Activated T-helper 9 cell treated with anti-CD3 and anti-CD28 coated beads, Interleukin-2, amount 50 U/mL, for 16 hours (primary cell): ENCODE data around the gene DNAH10.

Source experiments
- DNase-seq: peaks from one replicate; pipeline ENCODE4 v3.0.0-alpha.2; 2020; ENCODE audit warnings: low read depth

The DNAH10 gene, protein sequence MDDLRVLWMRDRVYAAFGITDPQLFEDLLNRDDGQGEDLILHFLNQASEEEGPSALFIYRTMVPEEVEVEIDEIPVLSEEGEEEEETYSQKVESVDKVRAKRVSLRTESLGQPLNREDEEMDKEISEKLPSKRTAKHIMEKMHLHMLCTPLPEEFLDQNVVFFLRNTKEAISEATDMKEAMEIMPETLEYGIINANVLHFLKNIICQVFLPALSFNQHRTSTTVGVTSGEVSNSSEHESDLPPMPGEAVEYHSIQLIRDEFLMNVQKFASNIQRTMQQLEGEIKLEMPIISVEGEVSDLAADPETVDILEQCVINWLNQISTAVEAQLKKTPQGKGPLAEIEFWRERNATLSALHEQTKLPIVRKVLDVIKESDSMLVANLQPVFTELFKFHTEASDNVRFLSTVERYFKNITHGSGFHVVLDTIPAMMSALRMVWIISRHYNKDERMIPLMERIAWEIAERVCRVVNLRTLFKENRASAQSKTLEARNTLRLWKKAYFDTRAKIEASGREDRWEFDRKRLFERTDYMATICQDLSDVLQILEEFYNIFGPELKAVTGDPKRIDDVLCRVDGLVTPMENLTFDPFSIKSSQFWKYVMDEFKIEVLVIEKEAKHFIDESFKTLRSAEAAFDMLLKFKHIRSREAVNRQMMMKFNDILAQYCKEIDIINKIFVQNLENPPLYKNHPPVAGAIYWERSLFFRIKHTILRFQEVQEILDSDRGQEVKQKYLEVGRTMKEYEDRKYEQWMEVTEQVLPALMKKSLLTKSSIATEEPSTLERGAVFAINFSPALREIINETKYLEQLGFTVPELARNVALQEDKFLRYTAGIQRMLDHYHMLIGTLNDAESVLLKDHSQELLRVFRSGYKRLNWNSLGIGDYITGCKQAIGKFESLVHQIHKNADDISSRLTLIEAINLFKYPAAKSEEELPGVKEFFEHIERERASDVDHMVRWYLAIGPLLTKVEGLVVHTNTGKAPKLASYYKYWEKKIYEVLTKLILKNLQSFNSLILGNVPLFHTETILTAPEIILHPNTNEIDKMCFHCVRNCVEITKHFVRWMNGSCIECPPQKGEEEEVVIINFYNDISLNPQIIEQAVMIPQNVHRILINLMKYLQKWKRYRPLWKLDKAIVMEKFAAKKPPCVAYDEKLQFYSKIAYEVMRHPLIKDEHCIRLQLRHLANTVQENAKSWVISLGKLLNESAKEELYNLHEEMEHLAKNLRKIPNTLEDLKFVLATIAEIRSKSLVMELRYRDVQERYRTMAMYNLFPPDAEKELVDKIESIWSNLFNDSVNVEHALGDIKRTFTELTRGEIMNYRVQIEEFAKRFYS (N-terminal part only)

DNA sequence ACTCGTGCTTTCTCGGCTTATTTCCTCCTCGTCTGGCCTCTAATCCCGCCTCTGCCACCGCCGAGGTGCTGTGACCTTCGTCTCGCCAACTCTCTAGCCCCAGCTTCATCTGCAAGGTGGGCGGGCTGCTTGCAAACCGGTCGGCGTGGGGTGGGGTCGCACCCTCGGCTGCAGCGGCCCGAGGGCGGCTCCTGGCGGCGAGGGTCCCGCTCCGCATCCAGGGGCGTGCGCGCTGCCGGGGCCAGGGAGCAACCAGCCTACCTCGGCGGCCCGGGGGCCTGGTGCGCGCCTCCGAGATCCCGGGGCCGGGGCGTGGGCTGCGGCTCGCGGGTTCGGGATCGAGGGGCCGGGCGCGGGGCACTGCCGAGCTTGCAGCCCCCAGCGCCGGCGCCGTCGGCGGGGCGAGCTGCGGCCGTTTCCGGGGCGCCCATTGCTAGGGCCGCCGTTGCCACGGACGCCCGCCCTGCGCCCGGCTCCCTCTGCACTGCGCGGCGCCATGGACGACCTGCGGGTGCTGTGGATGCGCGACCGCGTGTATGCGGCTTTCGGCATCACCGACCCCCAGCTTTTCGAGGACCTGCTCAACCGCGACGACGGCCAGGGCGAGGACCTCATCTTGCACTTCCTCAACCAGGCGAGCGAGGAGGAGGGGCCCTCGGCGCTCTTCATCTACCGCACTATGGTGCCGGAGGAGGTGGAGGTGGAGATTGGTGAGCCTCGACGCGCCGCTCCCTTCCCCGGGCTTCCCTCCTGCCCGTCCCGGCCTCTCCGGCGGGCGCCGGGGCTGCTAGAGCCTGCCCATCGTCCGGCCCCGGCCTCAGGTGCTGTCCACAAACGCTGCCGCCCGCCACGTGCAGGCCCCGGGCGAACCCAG is at the start of gene DNAH10:
Gene DNAH10 (plus strand): TSS at position 461 of the 874 bp plus-strand sequence. CDS start 36 bp downstream, at position 497.
- peak; percentile 4 for DNase-seq

DNA sequence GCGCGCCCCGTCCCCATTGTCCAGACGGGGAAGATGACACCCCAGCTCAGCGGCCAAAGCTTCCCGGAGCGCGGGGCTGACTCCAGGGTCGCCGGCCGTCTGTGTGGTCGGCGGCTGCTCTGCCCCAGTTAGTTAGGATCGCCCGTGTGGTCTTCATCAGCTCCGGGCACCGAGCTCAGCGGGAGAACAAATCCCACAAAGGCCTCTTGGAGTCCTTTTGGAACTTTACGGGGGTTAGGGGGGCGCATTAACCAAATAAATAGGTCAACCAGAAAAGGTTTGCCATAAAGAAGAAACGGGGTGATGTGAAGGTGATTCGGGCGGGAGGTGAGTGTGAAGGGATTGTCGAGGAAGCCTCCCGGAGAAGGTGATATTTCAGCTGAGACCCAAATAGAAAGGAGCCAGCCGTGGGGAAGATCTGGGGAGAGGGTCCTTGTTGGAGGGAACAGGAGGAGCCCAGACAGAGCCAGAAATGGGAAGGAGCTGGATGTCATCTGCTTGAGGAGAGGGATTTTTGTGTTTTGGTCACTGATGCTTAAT is 49.3 kb upstream of the DNAH10 start:
- no peak for DNase-seq

DNA sequence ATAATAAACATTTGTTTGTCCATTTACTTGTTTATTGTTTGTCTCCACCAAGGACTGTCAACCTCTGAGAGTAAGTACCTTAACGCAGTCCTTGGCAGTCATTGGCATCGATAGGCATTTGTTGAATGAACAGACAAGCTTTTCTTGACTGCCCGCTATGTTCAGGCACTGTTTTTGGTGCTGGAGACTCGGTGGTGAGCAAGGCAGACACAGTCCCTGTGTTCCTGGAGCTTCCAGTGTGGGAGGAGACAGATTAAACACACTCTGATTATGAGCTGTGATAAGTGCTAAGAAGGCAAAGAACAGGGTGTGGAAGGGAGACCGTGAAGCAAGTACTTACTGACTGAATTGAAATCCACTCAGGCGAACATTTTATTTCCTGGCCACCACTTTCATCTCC is 48.7 kb upstream of the DNAH10 start:
- no peak for DNase-seq

DNA sequence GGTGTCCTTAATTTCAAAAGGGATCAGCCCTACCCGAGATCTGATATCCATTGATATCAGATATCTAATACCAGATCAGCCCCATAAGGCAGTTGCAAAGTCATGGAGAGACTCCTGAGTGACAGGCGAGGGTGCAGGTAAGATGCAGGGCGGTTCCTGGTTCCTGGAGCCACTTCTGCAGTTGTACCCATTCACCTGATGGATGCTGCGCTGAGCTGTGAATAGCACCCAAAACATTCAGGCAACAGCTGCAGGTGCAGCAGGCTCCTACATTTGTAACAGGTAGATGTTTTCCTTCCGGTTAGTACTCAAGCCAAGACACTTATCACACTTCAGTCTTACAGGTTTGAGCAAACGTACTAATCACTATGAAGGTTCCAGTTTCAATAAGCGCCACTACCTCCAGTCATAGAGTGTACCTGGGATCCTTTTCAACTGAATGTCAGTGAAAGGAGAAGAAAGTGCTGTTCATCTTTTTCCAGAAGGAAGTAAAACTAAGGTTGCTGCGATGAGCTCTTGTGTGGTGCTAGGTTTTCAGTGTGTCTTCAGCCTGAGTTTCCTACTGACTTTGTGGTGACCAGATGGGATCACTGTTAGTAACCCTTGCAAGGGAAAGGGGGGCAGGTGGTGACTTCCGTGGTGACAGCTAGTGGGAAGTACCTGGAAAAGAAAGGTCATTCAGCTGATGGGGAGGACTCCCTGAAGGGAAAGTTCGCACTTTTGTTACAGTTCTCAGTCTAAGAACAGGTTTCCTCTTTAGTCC is 48.1 kb upstream of the DNAH10 start:
- DNase-seq = no peak

DNA sequence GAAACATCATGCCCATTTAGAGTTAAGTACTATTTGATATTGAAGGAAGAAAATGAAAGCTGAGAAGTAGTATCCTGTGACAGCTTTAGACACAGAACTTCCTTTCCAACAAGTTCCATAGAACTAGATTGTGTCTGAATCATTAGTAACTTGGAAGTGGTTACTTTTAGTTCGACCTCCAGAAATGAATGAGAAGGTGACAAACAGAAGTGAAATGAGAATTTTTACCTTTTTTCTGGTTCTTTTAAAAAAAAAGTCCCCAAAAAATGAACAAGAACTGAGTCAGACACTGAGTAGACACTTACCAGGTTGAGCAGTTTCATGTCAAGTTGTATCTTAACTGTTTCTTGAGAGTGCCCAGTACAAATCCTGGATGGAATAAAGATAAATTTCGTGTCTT is 46.9 kb upstream of the DNAH10 start:
- no peak for DNase-seq

DNA sequence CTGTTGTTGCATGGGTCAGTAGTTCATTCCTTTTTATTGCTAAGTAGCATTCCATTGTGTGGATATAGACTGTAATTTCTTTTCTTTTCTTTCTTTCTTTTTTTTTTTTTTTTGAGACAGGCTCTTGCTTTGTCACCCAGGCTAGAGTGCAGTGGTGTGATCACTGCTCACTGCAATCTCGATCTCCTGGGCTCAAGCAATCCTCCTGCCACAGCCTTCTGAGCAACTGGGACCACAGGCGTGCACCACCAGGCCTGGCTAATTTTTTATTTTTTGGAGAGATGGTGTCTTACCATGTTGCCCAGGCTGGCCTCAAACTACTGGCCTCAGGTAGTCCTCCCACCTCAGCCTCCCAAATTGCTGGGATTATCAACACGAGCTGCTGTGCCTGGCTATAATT is 44.8 kb upstream of the DNAH10 start:
- no peak for DNase-seq

DNA sequence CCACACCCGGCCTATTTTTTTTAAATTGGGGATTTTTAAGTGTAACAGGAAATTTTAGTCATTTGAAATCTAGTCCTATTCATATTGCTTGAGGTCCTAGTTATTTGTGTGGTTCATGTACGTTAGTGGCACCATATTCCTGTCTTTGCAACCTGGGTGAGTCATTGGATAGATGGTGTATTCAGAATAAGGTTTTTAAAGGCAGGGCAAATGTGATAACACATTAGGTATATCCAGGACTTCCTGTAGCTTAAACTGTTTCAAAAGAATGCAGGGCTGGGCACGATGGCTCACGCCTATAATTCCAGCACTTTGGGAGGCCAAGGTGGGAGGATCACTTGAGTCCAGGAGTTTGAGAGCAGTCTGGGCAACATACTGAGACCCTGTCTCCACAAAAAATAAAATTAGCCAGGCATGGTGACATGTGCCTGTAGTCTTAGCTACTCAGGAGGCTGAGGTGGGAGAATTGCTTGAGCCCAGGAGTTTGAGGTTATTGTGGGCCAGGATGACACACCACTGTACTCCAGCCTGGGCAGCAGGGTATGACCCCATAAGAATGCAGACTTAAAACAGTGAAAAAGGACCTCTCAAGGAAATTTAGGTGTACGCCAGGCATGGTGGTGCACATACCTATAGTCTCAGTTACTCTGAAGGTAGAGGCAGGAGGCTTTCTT is 41.8 kb upstream of the DNAH10 start:
- no peak for DNase-seq

DNA sequence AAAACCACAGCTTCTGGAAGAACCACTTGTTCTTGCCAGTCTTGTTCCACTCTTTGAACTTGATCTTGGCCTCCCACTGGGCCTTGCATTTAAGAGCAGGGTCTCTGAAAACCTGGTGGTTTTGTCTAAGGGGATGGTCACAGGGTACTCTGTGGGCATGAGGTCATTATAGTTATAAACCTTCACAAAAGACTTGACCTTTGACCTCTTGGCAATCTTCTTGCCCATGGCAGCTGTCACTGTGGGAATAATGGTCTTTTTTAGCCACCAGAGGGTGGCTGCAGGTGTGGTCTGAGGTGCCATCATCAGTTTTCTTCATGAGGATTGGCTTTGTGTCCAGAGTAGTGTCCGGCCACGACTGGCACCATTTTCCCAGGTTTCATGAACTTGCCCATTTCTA is 40.9 kb upstream of the DNAH10 start:
- no peak for DNase-seq

DNA sequence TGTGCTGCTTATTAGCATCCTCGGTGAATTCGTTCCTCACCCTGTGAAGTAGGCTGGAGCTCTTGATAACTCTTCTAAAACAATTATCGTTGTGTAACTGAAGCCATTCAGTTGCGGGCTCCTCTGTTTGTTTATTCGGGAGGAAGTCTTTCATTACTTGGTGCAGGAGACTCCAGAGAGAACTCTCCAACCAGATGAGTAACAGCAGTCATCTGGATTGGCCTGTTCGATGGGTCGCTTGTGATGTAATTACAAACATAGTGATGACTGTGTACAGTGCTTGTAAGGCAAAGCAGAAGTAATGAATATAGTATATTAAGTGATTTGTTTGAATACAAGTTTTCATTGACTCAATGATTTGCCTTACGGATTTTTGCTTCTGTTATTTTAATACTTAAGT is 39.1 kb upstream of the DNAH10 start:
- DNase-seq = no peak

DNA sequence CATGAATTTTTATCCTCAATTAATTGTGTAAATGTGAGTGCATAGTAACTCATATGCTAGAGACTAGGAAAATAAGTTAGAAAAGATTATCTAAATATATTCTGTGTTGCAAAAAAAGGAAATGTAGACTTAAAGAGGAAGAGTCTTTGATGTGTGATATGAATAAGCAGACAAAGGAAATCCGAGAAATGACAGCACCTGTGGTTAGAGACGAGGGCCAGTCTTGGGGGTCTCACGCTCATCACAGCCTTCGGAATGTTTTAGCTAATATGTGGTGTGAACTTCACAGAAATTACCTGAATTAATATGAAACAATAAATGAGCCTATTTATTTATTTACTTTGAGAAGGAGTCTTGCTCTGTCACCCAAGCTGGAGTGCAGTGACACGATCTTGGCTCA is 38.3 kb upstream of the DNAH10 start:
- DNase-seq = no peak

DNA sequence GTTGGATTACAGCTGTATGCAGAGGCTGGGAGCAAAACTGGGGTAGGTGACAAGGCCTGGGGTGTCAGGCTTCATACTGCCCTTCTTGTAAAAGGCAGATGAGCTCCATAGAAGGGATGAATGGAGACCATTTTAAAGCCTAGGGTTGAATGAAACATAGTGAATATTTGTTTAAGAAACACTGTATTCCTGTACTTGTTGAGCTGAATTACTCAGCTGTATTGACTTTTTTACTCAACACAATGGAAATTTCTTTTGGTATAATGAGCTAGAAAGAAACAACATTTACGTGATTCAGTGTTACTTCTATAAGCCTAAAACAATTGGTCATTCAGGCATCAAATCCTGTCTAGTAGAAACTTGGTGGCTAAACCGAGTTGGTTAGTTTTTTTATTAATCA is 35.9 kb upstream of the DNAH10 start:
- DNase-seq = no peak

DNA sequence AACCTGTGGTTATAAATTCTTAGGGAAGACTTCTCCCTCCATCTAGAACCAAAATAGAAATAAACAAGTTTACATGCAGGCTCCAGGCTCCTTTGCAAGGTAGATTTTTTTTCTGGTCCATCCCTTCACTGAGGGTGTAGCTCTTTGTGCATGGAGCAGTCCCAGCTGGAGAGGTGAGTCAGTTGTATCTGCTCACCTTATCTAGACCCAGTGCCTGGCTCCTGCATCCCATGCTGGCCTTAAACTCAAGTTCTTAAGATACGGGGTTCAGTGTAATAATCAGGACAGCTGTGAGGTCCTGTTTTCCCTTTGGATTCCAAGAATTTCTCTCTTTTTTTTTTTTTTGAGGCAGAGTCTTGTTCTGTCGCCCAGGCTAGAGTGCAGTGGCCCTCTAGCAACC is 35.1 kb upstream of the DNAH10 start:
- DNase-seq = no peak

DNA sequence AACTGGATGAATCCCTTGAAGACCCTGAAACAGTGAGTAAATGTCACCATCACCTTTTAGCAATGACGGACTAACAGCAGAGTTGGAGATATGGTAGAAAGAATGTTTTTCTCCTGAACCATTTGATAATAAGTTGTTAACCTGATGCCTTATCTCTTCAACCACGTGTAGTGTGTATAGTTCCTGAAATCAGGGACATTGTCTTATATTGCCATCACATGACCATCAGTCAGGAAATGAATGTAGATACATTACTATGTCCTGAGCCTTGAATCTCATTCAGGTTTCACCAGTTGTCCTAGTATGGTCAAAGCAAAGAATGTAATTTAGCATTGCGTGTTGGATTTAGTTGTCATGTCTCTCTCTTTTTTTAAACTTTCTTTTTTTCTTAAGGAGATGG is 34.2 kb upstream of the DNAH10 start:
- no peak for DNase-seq

DNA sequence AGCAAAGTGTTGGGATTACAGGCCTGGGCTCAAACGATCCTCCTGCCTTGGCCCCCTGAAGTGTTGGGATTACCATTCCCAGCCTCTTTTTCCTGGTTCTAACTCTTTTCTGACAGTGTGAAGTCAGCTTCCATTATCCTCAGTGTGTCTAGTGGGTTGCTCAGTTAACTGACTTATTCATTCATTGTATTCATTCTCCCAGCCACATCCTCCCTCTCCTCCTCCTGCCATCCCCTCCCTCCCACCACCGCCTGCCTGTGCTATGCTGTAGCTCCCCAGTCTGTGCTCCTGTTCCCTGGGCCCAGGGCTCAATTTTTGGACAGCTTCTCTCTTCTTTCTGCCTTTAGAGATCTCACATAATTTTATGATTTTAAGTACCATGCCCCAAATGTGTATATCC is 30.5 kb upstream of the DNAH10 start:
- no peak for DNase-seq

DNA sequence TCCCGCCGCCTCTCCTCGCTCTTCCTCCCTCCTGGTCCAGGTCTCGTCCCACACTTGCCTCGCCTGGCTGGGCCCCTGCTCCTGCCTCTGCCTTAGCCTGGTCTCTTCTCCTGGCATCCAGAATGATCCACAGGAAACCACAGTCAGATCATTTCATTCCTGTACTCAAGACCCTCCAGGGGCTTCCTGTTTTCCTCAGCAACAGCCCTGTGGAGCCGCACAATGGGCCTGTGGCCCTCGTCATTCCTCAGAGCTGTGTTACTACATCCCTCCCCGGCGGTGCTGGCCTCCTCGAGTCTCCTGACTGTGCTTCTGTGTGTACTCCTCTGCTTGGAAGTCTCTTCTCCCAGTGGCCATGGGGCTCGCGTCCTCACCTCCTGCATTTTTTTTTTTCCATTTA is 29.9 kb upstream of the DNAH10 start:
- DNase-seq = no peak

DNA sequence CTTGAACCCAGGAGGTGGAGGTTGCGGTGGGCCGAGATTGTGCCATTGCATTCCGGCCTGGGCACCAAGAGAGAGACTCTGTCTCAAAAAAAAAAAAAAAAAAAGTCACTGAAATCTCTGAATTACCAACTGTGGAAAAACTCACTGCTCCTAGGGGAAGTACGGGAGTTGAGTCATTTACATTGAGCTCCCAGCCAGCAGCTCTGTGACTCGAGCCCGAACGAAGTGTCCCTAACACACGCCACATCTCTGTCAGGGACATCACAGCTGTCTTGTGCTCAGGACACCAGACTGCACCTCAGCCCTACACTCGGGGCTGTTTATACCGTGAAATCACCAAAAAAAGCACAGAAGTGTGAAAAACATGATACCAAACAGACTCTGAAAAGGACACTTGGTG is 28.9 kb upstream of the DNAH10 start:
- DNase-seq = no peak

DNA sequence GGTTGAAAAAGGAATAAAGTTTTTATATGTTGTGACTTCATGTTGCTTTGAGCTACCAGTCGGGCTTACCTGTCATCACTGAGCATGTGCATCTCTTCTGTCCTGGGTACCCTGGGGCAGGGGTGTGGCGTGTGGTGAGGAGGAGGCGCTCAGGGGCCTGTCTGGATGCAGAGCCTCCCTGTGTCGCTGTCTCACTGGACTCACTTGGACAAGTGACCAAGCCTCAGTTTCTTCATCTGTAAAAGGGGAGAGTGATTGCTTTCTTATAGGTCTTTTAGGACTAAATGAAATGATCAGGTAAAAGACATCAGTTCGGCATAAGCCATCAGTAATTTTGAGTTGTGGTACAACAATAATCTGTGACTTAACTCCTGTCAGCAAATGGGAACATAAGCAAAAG is 27.8 kb upstream of the DNAH10 start:
- DNase-seq = no peak

DNA sequence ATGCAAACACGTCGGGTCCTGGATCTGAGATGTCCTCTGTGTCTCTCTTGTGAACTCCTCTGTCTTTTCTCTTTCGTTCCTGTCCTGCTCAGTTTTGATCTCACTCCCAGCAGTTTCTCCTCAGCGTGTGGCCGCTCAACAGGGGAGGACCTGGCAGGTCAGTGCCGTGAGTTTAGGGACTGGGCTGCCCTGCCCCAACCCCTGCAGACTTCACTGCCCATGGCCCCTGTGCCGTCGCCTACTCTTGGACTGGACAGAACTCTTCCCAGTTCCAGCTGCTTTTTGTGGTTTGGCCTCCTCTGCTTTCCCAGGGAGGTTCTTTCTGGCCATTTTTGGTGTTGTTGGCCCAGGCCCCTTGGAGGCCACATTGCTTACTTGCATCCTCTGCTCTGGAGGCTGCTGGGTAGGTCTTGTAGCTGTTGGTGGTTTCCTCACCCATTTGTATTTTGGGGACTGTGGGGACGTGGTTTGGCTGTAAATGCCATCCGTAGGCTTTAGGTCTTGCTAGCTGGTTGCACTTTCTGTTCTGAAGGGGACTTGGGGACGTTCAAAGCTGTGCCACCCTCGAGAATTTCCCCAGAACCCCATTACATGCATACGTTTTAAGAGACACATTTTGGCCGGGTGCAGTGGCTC is 20.0 kb upstream of the DNAH10 start:
- DNase-seq = no peak

DNA sequence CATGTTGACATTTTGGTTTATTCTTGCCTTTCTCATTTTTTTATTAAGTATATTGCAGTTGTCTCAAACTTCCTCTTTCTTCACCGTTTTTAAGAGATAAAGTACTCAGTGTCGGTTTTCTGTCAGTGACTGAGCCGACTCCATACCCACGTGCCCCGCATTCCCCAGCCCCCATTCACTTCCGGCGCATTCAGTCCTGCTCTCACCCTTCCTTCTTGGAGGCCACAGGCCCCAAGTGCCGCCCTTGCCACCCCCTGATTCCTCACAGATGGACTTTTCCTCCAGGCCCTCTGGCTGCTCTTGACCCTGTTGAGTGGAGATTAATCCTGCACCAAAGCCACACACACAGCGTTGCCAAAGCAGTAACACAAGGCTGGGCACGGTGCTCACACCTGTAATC is 19.1 kb upstream of the DNAH10 start:
- no peak for DNase-seq
